ENCODE data around the gene B4GALT5.

DNA sequence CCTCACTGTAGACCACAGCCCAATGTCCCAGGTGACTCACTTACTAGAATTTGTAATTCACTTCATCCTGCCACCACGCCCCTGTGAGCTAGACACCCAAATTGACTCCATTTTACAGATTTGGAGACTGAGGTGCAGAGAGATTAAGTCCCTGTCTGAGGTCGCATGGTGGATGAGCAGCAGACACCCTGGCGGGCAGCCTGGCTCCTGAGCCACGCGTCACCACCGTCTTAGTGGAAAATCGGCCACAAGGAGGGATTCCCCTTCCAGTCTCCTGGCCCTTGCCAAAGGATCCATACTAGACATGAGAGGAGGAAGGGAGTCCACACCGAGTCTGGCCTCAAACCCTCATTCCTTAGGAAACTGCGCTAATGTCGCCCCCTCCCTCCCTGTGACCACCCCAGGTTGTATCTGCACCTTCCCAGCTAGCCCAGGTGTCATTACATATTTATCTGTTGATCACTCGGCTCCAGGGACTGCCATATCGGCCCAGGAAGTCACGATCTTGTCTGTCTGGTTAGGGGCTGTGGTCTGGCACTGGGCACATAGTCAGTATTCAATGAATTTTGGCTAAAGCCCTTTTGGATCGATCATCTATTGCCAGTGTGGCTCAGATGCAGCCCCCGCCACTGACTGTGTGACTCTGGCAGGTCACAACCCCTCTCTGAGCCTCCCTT lies 120.1 kb downstream of the B4GALT5 start:
- TF ChIP-seq POLR2A (IDR thresholded peaks at IDR 0.05; ENCODE audit: low read length) (no peak), GATA1 (IDR thresholded peaks at IDR 0.05; ENCODE audit: low read depth, low read length) (no peak)

Data from erythroblast (primary cell).